Esophagus squamous epithelium (tissue), 4 donors: ENCODE results near the gene MC1R.

Experiments
- CTCF ChIP-seq, 6 experiments: fragments of 450-650 bp in 4 of 6; fragments of 200-600 bp in 2 of 6; sonication (generic) in 2 of 6; IDR thresholded peaks; one replicate each; pipeline ENCODE4 v1.5.1; 2016 to 2019; ENCODE audit warnings: antibody characterized with exemption in 6 of 6, mild to moderate bottlenecking in 4 of 6, moderate library complexity in 4 of 6
- POLR2A ChIP-seq, 4 donors: fragments of 450-650 bp; IDR thresholded peaks; one replicate each; pipeline ENCODE4 v1.6.1; 2017; ENCODE audit warnings: antibody characterized with exemption in 4 of 4, mild to moderate bottlenecking in 4 of 4, moderate library complexity in 3 of 4

GRCh38 chr16:89961920-89962319 lies 43.3 kb downstream of the MC1R start:
- TF ChIP-seq CTCF (IDR thresholded peaks at IDR 0.05), result no peak
- no peak for TF ChIP-seq POLR2A (IDR thresholded peaks at IDR 0.05)
